ENCODE measurements around the gene RBFOX1. TPM values are rescaled to one million over a fixed set of nuclear protein-coding genes. Genes with fewer than 3 reads are reported as not detected.

RBFOX1 gene
- total RNA-seq, 4 donors from 2014 or later = 1.0 to 3.4 TPM; not detected in 2

DNA sequence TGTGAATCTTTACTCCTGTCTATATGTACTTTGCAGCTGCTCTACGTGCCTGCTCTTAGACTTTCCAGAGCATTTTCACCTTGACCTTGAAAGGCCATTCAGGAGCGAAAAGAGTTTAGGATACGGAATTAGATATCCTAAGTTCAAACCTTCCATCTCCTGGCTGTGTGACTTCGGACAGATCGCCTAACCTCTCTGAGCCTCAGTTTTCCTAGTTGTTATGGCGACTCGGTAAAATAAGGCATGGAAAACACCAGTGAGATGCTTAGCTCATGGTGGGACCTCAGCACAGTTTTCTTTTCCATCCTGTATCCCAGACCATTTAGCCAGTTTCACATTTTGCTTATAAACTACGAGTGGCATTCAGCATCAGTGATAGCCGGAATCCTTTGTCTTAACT, 233.7 kb downstream of the RBFOX1 start:
- Histone ChIP-seq H3K4me1 (no peaks in the 10 kb centered on the region), H3K4me3 (no peak overlapping the region), H3K27me3 (no peaks in the 10 kb centered on the region), H3K27ac (no peak overlapping the region), H3K9me3 (no peaks in the 10 kb centered on the region), H3K36me3 (no peaks in the 10 kb centered on the region)
- DNase-seq = no peak
- TF ChIP-seq, protein P1, sequence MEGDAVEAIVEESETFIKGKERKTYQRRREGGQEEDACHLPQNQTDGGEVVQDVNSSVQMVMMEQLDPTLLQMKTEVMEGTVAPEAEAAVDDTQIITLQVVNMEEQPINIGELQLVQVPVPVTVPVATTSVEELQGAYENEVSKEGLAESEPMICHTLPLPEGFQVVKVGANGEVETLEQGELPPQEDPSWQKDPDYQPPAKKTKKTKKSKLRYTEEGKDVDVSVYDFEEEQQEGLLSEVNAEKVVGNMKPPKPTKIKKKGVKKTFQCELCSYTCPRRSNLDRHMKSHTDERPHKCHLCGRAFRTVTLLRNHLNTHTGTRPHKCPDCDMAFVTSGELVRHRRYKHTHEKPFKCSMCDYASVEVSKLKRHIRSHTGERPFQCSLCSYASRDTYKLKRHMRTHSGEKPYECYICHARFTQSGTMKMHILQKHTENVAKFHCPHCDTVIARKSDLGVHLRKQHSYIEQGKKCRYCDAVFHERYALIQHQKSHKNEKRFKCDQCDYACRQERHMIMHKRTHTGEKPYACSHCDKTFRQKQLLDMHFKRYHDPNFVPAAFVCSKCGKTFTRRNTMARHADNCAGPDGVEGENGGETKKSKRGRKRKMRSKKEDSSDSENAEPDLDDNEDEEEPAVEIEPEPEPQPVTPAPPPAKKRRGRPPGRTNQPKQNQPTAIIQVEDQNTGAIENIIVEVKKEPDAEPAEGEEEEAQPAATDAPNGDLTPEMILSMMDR (IDR thresholded peaks at IDR 0.05) = no peak
- TF ChIP-seq POLR2A (IDR thresholded peaks at IDR 0.05) = no peak

DNA sequence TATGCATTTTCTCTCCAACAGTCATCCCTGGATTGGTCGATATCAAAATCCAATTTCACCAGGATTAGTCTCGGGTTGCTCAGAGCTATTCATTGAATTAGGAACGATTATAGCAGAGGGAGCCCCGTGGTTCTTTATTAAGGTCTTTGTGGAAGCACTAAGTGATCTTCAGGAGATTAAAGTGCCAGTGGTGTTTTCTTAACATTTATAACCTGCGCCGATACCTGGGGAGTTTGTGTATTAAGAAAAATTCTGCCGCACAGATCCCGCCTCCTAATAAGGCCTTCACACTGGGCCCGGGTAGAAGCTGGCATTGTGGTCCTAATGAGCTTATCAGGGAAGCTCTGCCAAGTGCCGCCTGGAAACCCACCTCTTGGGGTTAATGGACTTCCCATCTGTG, 238.7 kb downstream of the RBFOX1 start:
- H3K4me1 ChIP-seq = no peaks in the 10 kb centered on the region
- no peak overlapping the region for H3K27ac ChIP-seq
- TF ChIP-seq, protein P1 (IDR thresholded peaks at IDR 0.05) = no peak
- no peak for TF ChIP-seq POLR2A (IDR thresholded peaks at IDR 0.05)
- H3K36me3 ChIP-seq = no peaks in the 10 kb centered on the region
- no peaks in the 10 kb centered on the region for H3K27me3 ChIP-seq
- DNase-seq = no peak
- H3K4me3 ChIP-seq = no peak overlapping the region
- no peaks in the 10 kb centered on the region for H3K9me3 ChIP-seq

DNA sequence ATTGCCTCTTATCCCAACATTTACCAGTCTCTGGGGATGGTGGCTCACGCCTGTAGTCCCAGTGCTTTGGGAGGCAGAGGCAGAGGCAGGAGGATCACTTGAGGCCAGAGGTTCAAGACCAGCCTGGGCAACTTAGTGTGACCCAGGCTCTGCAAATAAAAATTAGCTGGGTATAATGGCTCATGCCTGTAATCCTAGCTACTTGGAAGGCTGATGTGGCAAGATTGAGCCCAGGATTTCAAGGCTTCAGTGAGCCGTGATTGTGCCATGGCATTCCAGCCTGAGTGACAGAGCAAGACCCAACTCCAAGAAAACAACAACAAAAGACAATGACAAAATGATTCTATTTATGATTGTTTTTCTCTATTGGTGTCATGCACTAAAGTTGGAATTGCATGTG, 244.9 kb downstream of the RBFOX1 start:
- H3K27ac ChIP-seq = no peak overlapping the region
- H3K36me3 ChIP-seq = no peaks in the 10 kb centered on the region
- no peak for TF ChIP-seq POLR2A (IDR thresholded peaks at IDR 0.05)
- TF ChIP-seq, protein P1 (IDR thresholded peaks at IDR 0.05) = no peak
- no peaks in the 10 kb centered on the region for H3K9me3 ChIP-seq
- H3K4me3 ChIP-seq = no peak overlapping the region
- no peaks in the 10 kb centered on the region for H3K4me1 ChIP-seq
- no peak for DNase-seq
- no peaks in the 10 kb centered on the region for H3K27me3 ChIP-seq

DNA sequence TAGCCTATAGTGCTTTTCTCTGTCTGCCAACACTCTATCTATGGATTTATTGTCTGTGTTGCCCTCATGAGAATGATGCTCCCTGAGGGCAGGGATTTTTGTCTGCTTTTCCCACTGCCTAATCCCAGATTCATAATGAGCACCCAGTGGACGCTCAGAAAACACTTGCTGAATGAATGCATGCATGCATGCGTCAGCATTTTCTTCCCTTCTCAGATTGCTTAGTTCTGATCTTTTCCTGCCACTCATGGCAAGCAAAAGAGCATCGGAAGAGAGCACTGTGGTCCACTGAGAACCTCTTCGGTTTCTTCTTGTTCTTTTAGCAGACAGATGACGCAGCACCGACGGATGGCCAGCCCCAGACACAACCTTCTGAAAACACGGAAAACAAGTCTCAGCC, 246.8 kb downstream of the RBFOX1 start:
- H3K4me3 ChIP-seq = no peak overlapping the region
- TF ChIP-seq POLR2A (IDR thresholded peaks at IDR 0.05) = no peak
- TF ChIP-seq, protein P1 (IDR thresholded peaks at IDR 0.05) = no peak

DNA sequence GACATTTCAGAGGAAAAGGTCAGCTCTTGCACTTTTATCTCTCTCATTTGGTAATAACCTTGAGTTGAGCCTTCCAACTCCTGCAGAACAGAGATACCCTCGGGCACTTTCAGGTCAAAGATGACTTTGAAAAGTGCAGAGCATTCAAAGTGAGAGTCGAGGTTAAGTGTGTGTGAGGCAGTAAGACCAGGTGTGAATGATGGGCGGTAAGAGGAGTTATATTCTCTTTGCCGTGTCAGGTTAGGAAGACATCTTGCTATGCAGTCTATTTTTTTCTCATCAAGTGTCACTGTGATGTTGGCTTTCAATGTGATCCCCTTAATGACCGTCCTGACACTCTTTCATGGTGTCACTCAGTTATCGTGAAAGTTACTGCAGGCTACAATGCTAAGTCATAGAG, 248.5 kb downstream of the RBFOX1 start:
- Histone ChIP-seq H3K36me3 (no peaks in the 10 kb centered on the region), H3K27me3 (no peaks in the 10 kb centered on the region), H3K4me1 (no peaks in the 10 kb centered on the region), H3K9me3 (no peaks in the 10 kb centered on the region), H3K4me3 (no peak overlapping the region), H3K27ac (no peak overlapping the region)
- TF ChIP-seq, protein P1 (IDR thresholded peaks at IDR 0.05) = no peak
- TF ChIP-seq POLR2A (IDR thresholded peaks at IDR 0.05) = no peak
- no peak for DNase-seq

More for the DNA sequence above, 246.8 kb downstream of the RBFOX1 start:
- no peaks in the 10 kb centered on the region for H3K27me3 ChIP-seq
- H3K36me3 ChIP-seq = no peaks in the 10 kb centered on the region
- H3K4me1 ChIP-seq = no peaks in the 10 kb centered on the region
- DNase-seq = no peak
- no peaks in the 10 kb centered on the region for H3K9me3 ChIP-seq
- H3K27ac ChIP-seq = no peak overlapping the region

DNA sequence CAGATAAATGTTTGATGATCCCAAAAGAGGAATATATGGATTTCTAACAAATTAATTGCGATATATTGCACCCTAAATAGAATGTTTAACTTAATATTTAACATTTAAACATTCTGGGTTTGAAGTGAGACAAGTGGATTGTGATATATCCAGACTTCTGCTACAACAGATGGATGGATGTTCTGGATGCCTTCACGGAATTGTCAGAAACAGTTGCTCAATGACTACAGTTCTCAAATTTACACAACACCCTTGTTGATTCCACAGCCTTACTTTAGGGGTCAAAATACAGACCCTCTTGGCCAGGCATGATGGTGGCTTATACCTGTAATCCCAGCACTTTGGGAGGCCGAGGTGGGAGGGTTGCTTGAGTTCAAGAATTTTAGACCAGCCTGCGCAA, 250.8 kb downstream of the RBFOX1 start:
- no peaks in the 10 kb centered on the region for H3K27me3 ChIP-seq
- H3K36me3 ChIP-seq = no peaks in the 10 kb centered on the region
- no peaks in the 10 kb centered on the region for H3K9me3 ChIP-seq
- no peak for DNase-seq
- no peak overlapping the region for H3K4me3 ChIP-seq
- no peaks in the 10 kb centered on the region for H3K4me1 ChIP-seq
- no peak overlapping the region for H3K27ac ChIP-seq
- TF ChIP-seq, protein P1 (IDR thresholded peaks at IDR 0.05) = no peak
- no peak for TF ChIP-seq POLR2A (IDR thresholded peaks at IDR 0.05)

All from Peyer's patch (tissue), 4 donors.